ENCODE measurements around the gene NDUFV3. TPM values are rescaled to one million over a fixed set of nuclear protein-coding genes. Genes with fewer than 3 reads are reported as not detected.
"Not testable (repeated sequence)": the region's sequence is repeated elsewhere in the genome, so short reads cannot be mapped to it uniquely, and the experiment has no call there.

Gene NDUFV3
- polyA plus RNA-seq (ENCODE audit: insufficient read length in 3 of 3), result 10 to 100 TPM; 36.9 to 39.7 (median 39.6) TPM

GRCh38 chr21:42892931-42893755 lies at the start of gene NDUFV3:
TSS of gene NDUFV3 (plus strand) at chr21:42893309. CDS start at chr21:42893334, 25 bp downstream.
- peak; percentile 90 to 97 (median 96) for DNase-seq (ENCODE audit: low read depth in 3 of 3, low spot score in 2 of 3)

- no peak for DNase-seq (ENCODE audit: low read depth in 3 of 3, low spot score in 2 of 3)
Observed at GRCh38 chr21:42844411-42845113, 48.5 kb upstream of the NDUFV3 start.

- DNase-seq (ENCODE audit: low read depth in 3 of 3, low spot score in 2 of 3), result no peak
Observed at GRCh38 chr21:42845296-42845965, 47.7 kb upstream of the NDUFV3 start.

- no peak for DNase-seq (ENCODE audit: low read depth in 3 of 3, low spot score in 2 of 3)
Observed at GRCh38 chr21:42846221-42846620, 46.9 kb upstream of the NDUFV3 start.

GRCh38 chr21:42847051-42847707 lies 45.9 kb upstream of the NDUFV3 start:
- DNase-seq (ENCODE audit: low read depth in 3 of 3, low spot score in 2 of 3), result no peak

- DNase-seq (ENCODE audit: low read depth in 3 of 3, low spot score in 2 of 3), result no peak
Observed at GRCh38 chr21:42847726-42848125, 45.4 kb upstream of the NDUFV3 start.

- DNase-seq (ENCODE audit: low read depth in 3 of 3, low spot score in 2 of 3), result not testable (repeated sequence)
Observed at GRCh38 chr21:42848144-42848931, 44.8 kb upstream of the NDUFV3 start.

GRCh38 chr21:42848932-42849758 lies 44.0 kb upstream of the NDUFV3 start:
- DNase-seq (ENCODE audit: low read depth in 3 of 3, low spot score in 2 of 3), result no peak

- DNase-seq (ENCODE audit: low read depth in 3 of 3, low spot score in 2 of 3), result no peak
Observed at GRCh38 chr21:42849759-42850412, 43.2 kb upstream of the NDUFV3 start.

GRCh38 chr21:42850463-42850862 lies 42.6 kb upstream of the NDUFV3 start:
- no peak for DNase-seq (ENCODE audit: low read depth in 3 of 3, low spot score in 2 of 3)

GRCh38 chr21:42850866-42851391 lies 42.2 kb upstream of the NDUFV3 start:
- no peak for DNase-seq (ENCODE audit: low read depth in 3 of 3, low spot score in 2 of 3)

- DNase-seq (ENCODE audit: low read depth in 3 of 3, low spot score in 2 of 3), result no peak
Observed at GRCh38 chr21:42851812-42852665, 41.1 kb upstream of the NDUFV3 start.

- DNase-seq (ENCODE audit: low read depth in 3 of 3, low spot score in 2 of 3), result no peak
Observed at GRCh38 chr21:42852925-42853570, 40.1 kb upstream of the NDUFV3 start.

GRCh38 chr21:42853621-42854020 lies 39.5 kb upstream of the NDUFV3 start:
- no peak for DNase-seq (ENCODE audit: low read depth in 3 of 3, low spot score in 2 of 3)

GRCh38 chr21:42854246-42855010 lies 38.7 kb upstream of the NDUFV3 start:
- DNase-seq (ENCODE audit: low read depth in 3 of 3, low spot score in 2 of 3), result no peak

Data from right renal cortex interstitium (tissue), 3 donors.